OCI-LY3 (cell line): ENCODE results near the gene ADAP1.

Experiments
- CTCF ChIP-seq: fragments of 200-600, 300-600 bp; sonication (generic); IDR thresholded peaks from 2 replicates; pipeline ENCODE4 v1.5.1; 2014; ENCODE audit warnings: antibody characterized with exemption, low read length, low read depth
- EZH2phosphoT487 ChIP-seq: fragments of 200-600 bp; shearing (Covaris generic); IDR thresholded peaks from 2 replicates; pipeline ENCODE4 v1.6.1; 2018; ENCODE audit warnings: antibody characterized with exemption, mixed run types, low read depth

GRCh38 chr7:880450-880849, 74.0 kb downstream of the ADAP1 start:
- TF ChIP-seq CTCF = no peak
- TF ChIP-seq EZH2phosphoT487 = no peak
